ENCODE results near the gene PTPRC.

- no peak for TF ChIP-seq CTCF (IDR thresholded peaks at IDR 0.05)
- TF ChIP-seq POLR2A (IDR thresholded peaks at IDR 0.05) = no peak
These were observed 55.7 kb downstream of the PTPRC start for GRCh38 chr1:198694542-198694941.
